PFSK-1 (cell line): ENCODE results near the gene NXPE4. TPM values are rescaled to one million over a fixed set of nuclear protein-coding genes. Genes with fewer than 3 reads are reported as not detected.

Experiments used
- FOXP2 ChIP-seq: optimal IDR thresholded peaks from 2 replicates; pipeline ENCODE3; 2011; ENCODE audit warnings: borderline replicate concordance, control low read depth, inconsistent platforms; ENCODE audit not compliant: insufficient read depth; ENCODE audit errors: extremely low read length, extremely low read depth
- POLR2AphosphoS5 ChIP-seq: IDR thresholded peaks from 2 replicates; pipeline ENCODE4 v1.6.1; 2012; ENCODE audit warnings: low read depth, mild to moderate bottlenecking, control low read depth, low read length, moderate library complexity
- SIN3A ChIP-seq: IDR thresholded peaks from 2 replicates; pipeline ENCODE4 v1.6.1; 2012; ENCODE audit warnings: mild to moderate bottlenecking, low read length, moderate library complexity, borderline replicate concordance; ENCODE audit not compliant: insufficient read depth
- TAF1 ChIP-seq: IDR thresholded peaks from 2 replicates; pipeline ENCODE4 v1.6.1; 2012; ENCODE audit warnings: low read length, control low read depth, borderline replicate concordance; ENCODE audit not compliant: insufficient read depth
- polyA plus RNA-seq: library from polyadenylated mRNA; unstranded; fragments of >200 nt; gene quantifications from one replicate; pipeline ENCODE4 v1.2.1, GENCODE V29; 2012; ENCODE audit warnings: low read depth, missing spikeins; ENCODE audit not compliant: insufficient read length
- TF ChIP-seq, protein P1 (sequence below), 2 experiments: IDR thresholded peaks; 2 replicates each; pipeline versions ENCODE4 v1.6.1 to v1.8.0; 2011 to 2012; ENCODE audit warnings: low read depth in 2 of 2, low read length in 2 of 2, control low read depth in 1 of 2, inconsistent platforms in 1 of 2, mild to moderate bottlenecking in 1 of 2, moderate library complexity in 1 of 2; ENCODE audit not compliant: insufficient read depth in 1 of 2

Gene NXPE4
- polyA plus RNA-seq, result not detected

DNA sequence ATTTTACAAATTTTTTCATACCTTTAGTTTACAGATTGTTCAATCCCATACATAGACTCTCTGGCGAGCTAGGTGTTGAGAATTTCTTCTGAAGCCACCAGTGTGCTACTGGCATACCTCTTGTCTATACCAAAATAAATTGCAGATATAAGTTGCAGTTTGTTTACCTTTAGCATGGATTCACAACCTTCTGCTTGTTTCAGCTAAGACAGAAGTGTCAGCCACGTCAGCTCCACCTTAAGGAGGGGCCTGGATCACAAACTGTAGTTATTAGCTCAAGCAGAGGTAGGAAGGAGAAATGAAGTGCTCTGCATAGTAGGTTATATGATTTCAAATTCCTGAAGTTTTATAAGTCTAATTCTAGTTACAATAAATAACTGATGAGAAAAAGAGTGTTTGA is at the start of gene NXPE4:
Gene NXPE4 (minus strand): TSS at position 216 of the 400 bp plus-strand sequence. CDS start 1,027 bp downstream, outside the sequence.
- TF ChIP-seq, protein P1, sequence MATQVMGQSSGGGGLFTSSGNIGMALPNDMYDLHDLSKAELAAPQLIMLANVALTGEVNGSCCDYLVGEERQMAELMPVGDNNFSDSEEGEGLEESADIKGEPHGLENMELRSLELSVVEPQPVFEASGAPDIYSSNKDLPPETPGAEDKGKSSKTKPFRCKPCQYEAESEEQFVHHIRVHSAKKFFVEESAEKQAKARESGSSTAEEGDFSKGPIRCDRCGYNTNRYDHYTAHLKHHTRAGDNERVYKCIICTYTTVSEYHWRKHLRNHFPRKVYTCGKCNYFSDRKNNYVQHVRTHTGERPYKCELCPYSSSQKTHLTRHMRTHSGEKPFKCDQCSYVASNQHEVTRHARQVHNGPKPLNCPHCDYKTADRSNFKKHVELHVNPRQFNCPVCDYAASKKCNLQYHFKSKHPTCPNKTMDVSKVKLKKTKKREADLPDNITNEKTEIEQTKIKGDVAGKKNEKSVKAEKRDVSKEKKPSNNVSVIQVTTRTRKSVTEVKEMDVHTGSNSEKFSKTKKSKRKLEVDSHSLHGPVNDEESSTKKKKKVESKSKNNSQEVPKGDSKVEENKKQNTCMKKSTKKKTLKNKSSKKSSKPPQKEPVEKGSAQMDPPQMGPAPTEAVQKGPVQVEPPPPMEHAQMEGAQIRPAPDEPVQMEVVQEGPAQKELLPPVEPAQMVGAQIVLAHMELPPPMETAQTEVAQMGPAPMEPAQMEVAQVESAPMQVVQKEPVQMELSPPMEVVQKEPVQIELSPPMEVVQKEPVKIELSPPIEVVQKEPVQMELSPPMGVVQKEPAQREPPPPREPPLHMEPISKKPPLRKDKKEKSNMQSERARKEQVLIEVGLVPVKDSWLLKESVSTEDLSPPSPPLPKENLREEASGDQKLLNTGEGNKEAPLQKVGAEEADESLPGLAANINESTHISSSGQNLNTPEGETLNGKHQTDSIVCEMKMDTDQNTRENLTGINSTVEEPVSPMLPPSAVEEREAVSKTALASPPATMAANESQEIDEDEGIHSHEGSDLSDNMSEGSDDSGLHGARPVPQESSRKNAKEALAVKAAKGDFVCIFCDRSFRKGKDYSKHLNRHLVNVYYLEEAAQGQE (IDR thresholded peaks at IDR 0.05; ENCODE audit: insufficient read depth in 1 of 2, low read depth in 2 of 2, low read length in 2 of 2), result no peak
- TF ChIP-seq TAF1 (no peak), FOXP2 (no peak), POLR2AphosphoS5 (no peak), SIN3A (no peak)

GRCh38 chr11:114625294-114625693 is 29.7 kb upstream of the NXPE4 start:
- TF ChIP-seq TAF1 (no peak), SIN3A (no peak), FOXP2 (no peak), POLR2AphosphoS5 (no peak)
- TF ChIP-seq, protein P1 (IDR thresholded peaks at IDR 0.05; ENCODE audit: insufficient read depth in 1 of 2, low read depth in 2 of 2, low read length in 2 of 2), result no peak

DNA sequence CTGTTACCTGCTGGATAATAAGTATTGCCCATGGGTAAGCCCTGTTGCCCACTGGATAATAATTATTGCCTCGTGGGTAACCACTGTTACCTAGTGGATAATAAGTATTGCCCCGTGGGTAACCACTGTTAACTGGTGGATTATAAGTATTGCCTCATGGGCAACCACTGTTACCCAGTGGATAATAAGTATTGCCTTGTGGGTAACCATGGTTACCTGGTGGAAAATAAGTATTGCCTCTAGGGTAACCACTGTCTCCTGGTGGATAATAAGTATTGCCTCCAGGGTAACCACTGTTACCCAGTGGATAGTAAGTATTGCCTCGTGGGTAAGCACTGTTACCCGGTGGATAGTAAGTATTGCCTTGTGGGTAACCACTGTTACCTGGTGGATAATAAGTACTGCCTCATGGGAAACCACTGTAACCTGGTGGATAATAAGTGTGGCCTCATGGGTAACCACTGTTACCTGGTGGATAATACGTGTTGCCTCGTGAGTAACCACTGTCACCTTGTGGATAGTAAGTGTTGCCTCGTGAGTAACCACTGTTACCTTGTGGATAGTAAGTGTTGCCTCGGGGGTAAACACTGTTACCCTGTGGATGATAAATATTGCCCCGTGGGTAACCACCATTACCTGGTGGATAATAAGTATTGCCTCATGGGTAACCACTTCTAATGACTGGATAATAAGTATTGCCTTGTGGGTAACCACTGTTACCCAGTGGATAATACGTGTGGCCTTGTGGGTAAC is 29.0 kb upstream of the NXPE4 start:
- TF ChIP-seq, protein P1 (IDR thresholded peaks at IDR 0.05; ENCODE audit: insufficient read depth in 1 of 2, low read depth in 2 of 2, low read length in 2 of 2), result no peak
- TF ChIP-seq SIN3A (no peak), FOXP2 (no peak), POLR2AphosphoS5 (no peak), TAF1 (no peak)

- TF ChIP-seq TAF1, result no peak
- no peak for TF ChIP-seq FOXP2
- no peak for TF ChIP-seq POLR2AphosphoS5
- TF ChIP-seq, protein P1 (IDR thresholded peaks at IDR 0.05; ENCODE audit: insufficient read depth in 1 of 2, low read depth in 2 of 2, low read length in 2 of 2), result no peak
Observed at GRCh38 chr11:114623720-114624119, 28.1 kb upstream of the NXPE4 start.

DNA sequence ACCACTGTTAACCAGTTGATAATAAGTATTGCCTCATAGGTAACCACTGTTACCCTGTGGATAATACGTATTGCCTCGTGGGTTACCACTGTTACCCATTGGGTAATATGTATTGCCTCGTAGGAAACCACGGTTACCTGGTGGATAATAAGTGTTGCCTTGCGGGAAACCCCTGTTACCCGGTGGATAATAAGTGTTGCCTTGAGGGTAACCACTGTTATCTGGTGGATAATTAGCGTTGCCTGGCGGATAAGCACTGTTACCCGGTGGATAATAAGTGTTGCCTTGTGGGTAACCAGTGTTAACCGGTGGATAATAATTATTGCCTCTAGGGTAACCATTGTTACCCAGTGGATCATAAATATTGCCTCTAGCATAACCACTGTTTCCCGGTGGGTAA is 27.3 kb upstream of the NXPE4 start:
- no peak for TF ChIP-seq TAF1
- TF ChIP-seq, protein P1 (IDR thresholded peaks at IDR 0.05; ENCODE audit: insufficient read depth in 1 of 2, low read depth in 2 of 2, low read length in 2 of 2), result no peak
- no peak for TF ChIP-seq POLR2AphosphoS5
- no peak for TF ChIP-seq SIN3A
- TF ChIP-seq FOXP2, result no peak
